ENCODE results near the gene FBXW12. TPM values are rescaled to one million over a fixed set of nuclear protein-coding genes. Genes with fewer than 3 reads are reported as not detected.

FBXW12 gene
- total RNA-seq, 1 experiment from 2014 or later: not detected

DNA sequence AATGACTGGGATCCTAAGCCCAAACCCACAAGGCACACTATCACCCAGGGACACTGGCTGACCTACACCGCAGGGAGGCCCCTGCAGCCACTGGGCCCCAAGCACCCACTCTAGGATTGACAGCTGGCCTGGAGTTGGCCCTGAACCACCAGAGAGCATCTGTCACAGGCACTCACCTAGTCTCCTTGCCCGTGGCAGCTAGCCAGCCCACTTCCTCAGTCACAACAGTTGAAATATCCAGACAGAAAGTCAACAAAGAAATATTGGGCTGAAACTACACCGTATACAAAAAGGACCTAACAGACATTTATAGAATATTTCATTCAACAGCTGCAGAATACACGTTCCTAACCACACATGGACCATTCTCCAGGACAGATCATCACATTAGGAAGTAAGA is 33.4 kb upstream of the FBXW12 start:
- Mint-ChIP-seq H3K27me3 (ENCODE audit: unreplicated experiment) (peaks cover 20% of the 10 kb centered on the region), H3K36me3 (ENCODE audit: insufficient read depth, unreplicated experiment) (no peaks in the 10 kb centered on the region), H3K27ac (ENCODE audit: unreplicated experiment) (no peak overlapping the region), H3K4me1 (ENCODE audit: low read depth, unreplicated experiment) (no peaks in the 10 kb centered on the region), H3K9me3 (ENCODE audit: low read depth, unreplicated experiment) (no peaks in the 10 kb centered on the region), H3K4me3 (ENCODE audit: low read depth, unreplicated experiment) (no peak overlapping the region)
- TF ChIP-seq CTCF (IDR thresholded peaks at IDR 0.05; ENCODE audit: unreplicated experiment): no peak
- CTCF ChIA-PET: interaction anchor here (0.6 to 1.3 kb wide), 2 partner anchors 97 to 335 kb away, joined by 3 read pairs; no protein-coding TSS in a partner anchor
- DNase-seq: no peak
- intact Hi-C loops (cut with micrococcal nuclease; ENCODE audit: unreplicated experiment): no loop called here
- no TSS peak for BruUV-seq (replicated peaks)

GRCh38 chr3:48343432-48343831 is 28.6 kb upstream of the FBXW12 start:
- no peak for TF ChIP-seq CTCF (IDR thresholded peaks at IDR 0.05; ENCODE audit: unreplicated experiment)
- no peaks in the 10 kb centered on the region for H3K4me1 Mint-ChIP-seq (ENCODE audit: low read depth, unreplicated experiment)
- intact Hi-C loops (cut with micrococcal nuclease; ENCODE audit: unreplicated experiment): no loop called here
- DNase-seq: no peak
- H3K36me3 Mint-ChIP-seq (ENCODE audit: insufficient read depth, unreplicated experiment): no peaks in the 10 kb centered on the region
- CTCF ChIA-PET: no interaction called here
- H3K27ac Mint-ChIP-seq (ENCODE audit: unreplicated experiment): no peak overlapping the region
- peaks cover 25% of the 10 kb centered on the region for H3K27me3 Mint-ChIP-seq (ENCODE audit: unreplicated experiment)
- no peaks in the 10 kb centered on the region for H3K9me3 Mint-ChIP-seq (ENCODE audit: low read depth, unreplicated experiment)
- H3K4me3 Mint-ChIP-seq (ENCODE audit: low read depth, unreplicated experiment): no peak overlapping the region
- no TSS peak for BruUV-seq (replicated peaks)

DNA sequence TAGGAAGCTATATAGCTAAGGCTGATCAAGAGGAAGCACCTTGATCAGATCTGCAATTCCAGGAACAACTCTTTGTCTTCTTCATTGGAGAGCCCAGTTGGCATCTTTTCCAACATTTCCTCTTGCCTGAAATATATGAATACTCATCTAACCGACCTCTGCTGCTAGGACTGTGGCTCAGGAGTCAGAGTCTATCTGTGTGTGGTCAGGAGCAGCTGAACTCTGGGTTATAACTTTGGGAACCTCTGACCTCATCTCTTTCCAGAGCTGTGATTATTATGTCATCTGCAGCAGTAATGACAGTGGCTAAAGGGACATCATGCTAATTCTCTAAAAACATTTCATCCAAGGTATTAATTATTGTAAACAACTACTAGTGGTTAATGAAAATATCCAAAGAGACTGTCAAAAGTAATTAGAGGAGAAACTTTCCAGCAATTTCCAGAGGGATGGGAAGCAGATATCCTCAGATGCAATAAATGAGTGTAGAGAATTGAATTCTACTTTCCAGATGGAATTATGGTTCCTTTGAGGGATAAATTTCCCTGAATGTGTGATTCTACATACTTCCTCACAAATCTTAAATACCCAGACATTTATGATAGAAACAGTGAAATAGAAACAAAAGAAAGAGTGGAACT is 27.0 kb upstream of the FBXW12 start:
- Mint-ChIP-seq H3K27me3 (ENCODE audit: unreplicated experiment) (peaks cover 25% of the 10 kb centered on the region), H3K36me3 (ENCODE audit: insufficient read depth, unreplicated experiment) (no peaks in the 10 kb centered on the region), H3K27ac (ENCODE audit: unreplicated experiment) (no peak overlapping the region), H3K9me3 (ENCODE audit: low read depth, unreplicated experiment) (no peaks in the 10 kb centered on the region), H3K4me3 (ENCODE audit: low read depth, unreplicated experiment) (no peak overlapping the region), H3K4me1 (ENCODE audit: low read depth, unreplicated experiment) (no peaks in the 10 kb centered on the region)
- no TSS peak for BruUV-seq (replicated peaks)
- intact Hi-C loops (cut with micrococcal nuclease; ENCODE audit: unreplicated experiment): no loop called here
- CTCF ChIA-PET: no interaction called here
- no peak for DNase-seq
- TF ChIP-seq CTCF (IDR thresholded peaks at IDR 0.05; ENCODE audit: unreplicated experiment): no peak

GRCh38 chr3:48345946-48346572 is 26.0 kb upstream of the FBXW12 start:
- H3K27me3 Mint-ChIP-seq (ENCODE audit: unreplicated experiment): peaks cover 26% of the 10 kb centered on the region
- no peaks in the 10 kb centered on the region for H3K9me3 Mint-ChIP-seq (ENCODE audit: low read depth, unreplicated experiment)
- H3K4me1 Mint-ChIP-seq (ENCODE audit: low read depth, unreplicated experiment): no peaks in the 10 kb centered on the region
- TF ChIP-seq CTCF (IDR thresholded peaks at IDR 0.05; ENCODE audit: unreplicated experiment): no peak
- intact Hi-C loops (cut with micrococcal nuclease; ENCODE audit: unreplicated experiment): no loop called here
- DNase-seq: no peak
- CTCF ChIA-PET: interaction anchor here (0.7 kb wide), 1 partner anchor 159 kb away, joined by 3 read pairs; no protein-coding TSS in a partner anchor
- H3K4me3 Mint-ChIP-seq (ENCODE audit: low read depth, unreplicated experiment): no peak overlapping the region
- H3K36me3 Mint-ChIP-seq (ENCODE audit: insufficient read depth, unreplicated experiment): no peaks in the 10 kb centered on the region
- BruUV-seq (replicated peaks): no TSS peak
- H3K27ac Mint-ChIP-seq (ENCODE audit: unreplicated experiment): no peak overlapping the region

Data from Calu3 (cell line).